Fibroblast of skin of scalp (primary cell): Measurements from ENCODE around the gene IGSF9B.

Source experiments
- DNase-seq: peaks from one replicate; pipeline ENCODE4 v3.0.0-alpha.2; 2013

Gene IGSF9B

GRCh38 chr11:133900176-133901105 lies 56.3 kb downstream of the IGSF9B start:
- DNase-seq, result no peak

GRCh38 chr11:133898770-133899115 lies 58.0 kb downstream of the IGSF9B start:
- no peak for DNase-seq

GRCh38 chr11:133898031-133898769 lies 58.6 kb downstream of the IGSF9B start:
- no peak for DNase-seq

- DNase-seq, result no peak
Observed at GRCh38 chr11:133897331-133897650, 59.5 kb downstream of the IGSF9B start.

GRCh38 chr11:133896642-133897330 lies 60.0 kb downstream of the IGSF9B start:
- DNase-seq, result no peak

GRCh38 chr11:133896028-133896427 lies 60.7 kb downstream of the IGSF9B start:
- DNase-seq, result no peak

- no peak for DNase-seq
Observed at GRCh38 chr11:133895551-133895950, 61.2 kb downstream of the IGSF9B start.

- peak; percentile 3 for DNase-seq
Observed at GRCh38 chr11:133895061-133895479, 61.7 kb downstream of the IGSF9B start.

- no peak for DNase-seq
Observed at GRCh38 chr11:133893381-133893780, 63.4 kb downstream of the IGSF9B start.

- no peak for DNase-seq
Observed at GRCh38 chr11:133892584-133893380, 64.0 kb downstream of the IGSF9B start.

- no peak for DNase-seq
Observed at GRCh38 chr11:133892126-133892525, 64.6 kb downstream of the IGSF9B start.

- no peak for DNase-seq
Observed at GRCh38 chr11:133889893-133890292, 66.9 kb downstream of the IGSF9B start.

- DNase-seq, result no peak
Observed at GRCh38 chr11:133889188-133889587, 67.6 kb downstream of the IGSF9B start.

GRCh38 chr11:133887692-133888332 lies 69.0 kb downstream of the IGSF9B start:
- no peak for DNase-seq

- no peak for DNase-seq
Observed at GRCh38 chr11:133886029-133886428, 70.7 kb downstream of the IGSF9B start.

GRCh38 chr11:133872160-133872559 lies 84.6 kb downstream of the IGSF9B start:
- DNase-seq, result no peak

GRCh38 chr11:133867456-133867855 lies 89.3 kb downstream of the IGSF9B start:
- DNase-seq, result no peak

GRCh38 chr11:133865466-133865865 lies 91.3 kb downstream of the IGSF9B start:
- DNase-seq, result no peak

GRCh38 chr11:133864756-133865155 lies 92.0 kb downstream of the IGSF9B start:
- DNase-seq, result no peak

GRCh38 chr11:133860151-133860550 lies 96.6 kb downstream of the IGSF9B start:
- DNase-seq, result no peak
